Smooth muscle cell (in vitro differentiated cells): Measurements from ENCODE around the gene TBCB. TPM values are rescaled to one million over a fixed set of nuclear protein-coding genes. Genes with fewer than 3 reads are reported as not detected.

Experiments used
- DNase-seq: peaks from one replicate; lab custom pipeline; 2025; ENCODE audit not compliant: unreplicated experiment; lab: John Stamatoyannopoulos, UW
- H2AFZ ChIP-seq: fragments of 200-600 bp; sonication (generic); 2 replicates; pipeline ENCODE4 v1.6.0; 2016; ENCODE audit warnings: antibody characterized with exemption, low read depth, mild to moderate bottlenecking
- H3F3A ChIP-seq: fragments of 200-600 bp; sonication (generic); 2 replicates; pipeline ENCODE4 v1.6.0; 2017; ENCODE audit warnings: antibody characterized with exemption, low read depth
- H3K27ac ChIP-seq: fragments of 200-600 bp; sonication (generic); 2 replicates; pipeline ENCODE4 v1.5.1; 2016; ENCODE audit warnings: low read depth, mild to moderate bottlenecking
- H3K27me3 ChIP-seq: fragments of 200-600 bp; sonication (generic); 2 replicates; pipeline ENCODE4 v1.6.1; 2016; ENCODE audit warnings: low read depth, mild to moderate bottlenecking
- H3K36me3 ChIP-seq: fragments of 200-600 bp; sonication (generic); 2 replicates; pipeline ENCODE4 v1.5.1; 2016; ENCODE audit warnings: low read depth
- H3K4me1 ChIP-seq: fragments of 200-600 bp; sonication (generic); 2 replicates; pipeline ENCODE4 v1.5.1; 2016; ENCODE audit warnings: low read depth
- H3K4me2 ChIP-seq: fragments of 200-600 bp; sonication (generic); 2 replicates; pipeline ENCODE4 v1.6.0; 2016; ENCODE audit warnings: mild to moderate bottlenecking
- H3K4me3 ChIP-seq: fragments of 200-600 bp; sonication (generic); 2 replicates; pipeline ENCODE4 v1.5.1; 2016; ENCODE audit warnings: mild to moderate bottlenecking
- H3K79me2 ChIP-seq: fragments of 200-600 bp; sonication (generic); 2 replicates; pipeline ENCODE4 v1.6.0; 2016; ENCODE audit warnings: low read depth, mild to moderate bottlenecking
- H3K9ac ChIP-seq: fragments of 200-600 bp; sonication (generic); 2 replicates; pipeline ENCODE4 v1.6.0; 2016; ENCODE audit warnings: low read depth
- H3K9me3 ChIP-seq: fragments of 200-600 bp; sonication (generic); replicated peaks from 2 replicates; pipeline ENCODE4 v1.5.1; 2016; ENCODE audit warnings: low read depth
- H4K20me1 ChIP-seq: fragments of 200-600 bp; sonication (generic); 2 replicates; pipeline ENCODE4 v1.6.0; 2016; ENCODE audit warnings: low read depth
- WGBS: methylation state at CpG from one replicate; pipeline ENCODE4 v1.1.7; 2016; ENCODE audit warnings: low lambda C conversion rate; 5-methylcytosine and 5-hydroxymethylcytosine counted together
- polyA plus RNA-seq: library from polyadenylated mRNA; unstranded; fragments of >200 nt; fragmentation: Nextera tagmentation; extraction: Ambion mirVana; gene quantifications from 2 replicates; pipeline ENCODE4 v1.2.1, GENCODE V29; 2016
- total RNA-seq: library from RNA; depleted of rRNA; stranded (reverse); fragments of >200 nt; gene quantifications from 2 replicates; pipeline ENCODE4 v1.2.3, GENCODE V29; 2014
- TF ChIP-seq, protein P1 (sequence below): fragments of 200-600 bp; sonication (generic); IDR thresholded peaks from 2 replicates; pipeline ENCODE4 v1.5.1; 2017; ENCODE audit warnings: borderline replicate concordance, mild to moderate bottlenecking, antibody characterized with exemption; ENCODE audit not compliant: insufficient read depth, poor library complexity, severe bottlenecking

The TBCB gene
- total and polyA plus RNA-seq, 2 experiments from 2014 or later: 146 to 234 TPM

DNA sequence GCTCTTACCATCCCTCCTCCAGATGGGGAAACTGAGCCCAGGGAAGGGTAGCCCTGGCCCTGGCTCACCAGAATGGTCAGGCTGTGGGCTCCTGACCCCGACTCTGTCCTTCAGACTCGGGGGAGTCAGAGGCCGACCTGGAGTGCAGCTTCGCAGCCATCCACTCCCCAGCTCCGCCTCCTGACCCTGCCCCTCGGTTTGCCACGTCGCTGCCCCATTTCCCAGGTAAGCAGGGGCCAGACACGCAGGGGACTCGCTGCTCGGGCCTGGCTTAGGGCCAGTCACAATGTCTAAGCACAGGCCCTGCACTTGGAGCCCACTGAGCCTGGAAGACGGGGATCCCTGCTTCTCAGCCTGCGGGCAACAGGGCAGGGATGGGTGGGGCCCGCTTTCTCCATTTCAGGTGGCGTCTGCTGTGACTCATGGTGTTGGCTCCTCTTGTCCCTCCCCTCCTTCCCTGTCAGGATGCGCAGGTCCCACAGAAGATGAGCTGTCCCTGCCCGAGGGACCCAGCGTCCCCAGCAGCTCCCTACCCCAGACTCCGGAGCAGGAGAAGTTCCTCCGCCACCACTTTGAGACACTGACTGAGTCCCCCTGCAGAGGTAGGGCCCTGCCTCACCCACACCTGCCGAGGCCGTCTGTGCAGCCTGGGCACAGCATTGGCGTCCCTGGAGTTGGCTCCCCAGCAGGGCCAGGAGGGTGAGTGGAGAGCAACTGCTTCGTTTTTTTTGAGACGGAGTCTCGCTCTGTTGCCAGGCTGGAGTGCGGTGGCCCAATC, 13.5 kb upstream of the TBCB start:
- no peaks in the 10 kb centered on the region for H4K20me1 ChIP-seq
- H3K27me3 ChIP-seq: no peaks in the 10 kb centered on the region
- no peaks in the 10 kb centered on the region for H3K36me3 ChIP-seq
- no peaks in the 10 kb centered on the region for H3K4me1 ChIP-seq
- no peak overlapping the region for H3K27ac ChIP-seq
- no peak overlapping the region for H3K9ac ChIP-seq
- TF ChIP-seq, protein P1, sequence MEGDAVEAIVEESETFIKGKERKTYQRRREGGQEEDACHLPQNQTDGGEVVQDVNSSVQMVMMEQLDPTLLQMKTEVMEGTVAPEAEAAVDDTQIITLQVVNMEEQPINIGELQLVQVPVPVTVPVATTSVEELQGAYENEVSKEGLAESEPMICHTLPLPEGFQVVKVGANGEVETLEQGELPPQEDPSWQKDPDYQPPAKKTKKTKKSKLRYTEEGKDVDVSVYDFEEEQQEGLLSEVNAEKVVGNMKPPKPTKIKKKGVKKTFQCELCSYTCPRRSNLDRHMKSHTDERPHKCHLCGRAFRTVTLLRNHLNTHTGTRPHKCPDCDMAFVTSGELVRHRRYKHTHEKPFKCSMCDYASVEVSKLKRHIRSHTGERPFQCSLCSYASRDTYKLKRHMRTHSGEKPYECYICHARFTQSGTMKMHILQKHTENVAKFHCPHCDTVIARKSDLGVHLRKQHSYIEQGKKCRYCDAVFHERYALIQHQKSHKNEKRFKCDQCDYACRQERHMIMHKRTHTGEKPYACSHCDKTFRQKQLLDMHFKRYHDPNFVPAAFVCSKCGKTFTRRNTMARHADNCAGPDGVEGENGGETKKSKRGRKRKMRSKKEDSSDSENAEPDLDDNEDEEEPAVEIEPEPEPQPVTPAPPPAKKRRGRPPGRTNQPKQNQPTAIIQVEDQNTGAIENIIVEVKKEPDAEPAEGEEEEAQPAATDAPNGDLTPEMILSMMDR: no peak
- no peak for DNase-seq
- H3K4me2 ChIP-seq: no peak overlapping the region
- no peaks in the 10 kb centered on the region for H3K79me2 ChIP-seq
- no peaks in the 10 kb centered on the region for H3K9me3 ChIP-seq
- H3K4me3 ChIP-seq: no peak overlapping the region
- H2AFZ ChIP-seq: no peak overlapping the region
- no peaks in the 10 kb centered on the region for H3F3A ChIP-seq
- 92% methylated on average over 25 of the region's 27 CpGs for WGBS

DNA sequence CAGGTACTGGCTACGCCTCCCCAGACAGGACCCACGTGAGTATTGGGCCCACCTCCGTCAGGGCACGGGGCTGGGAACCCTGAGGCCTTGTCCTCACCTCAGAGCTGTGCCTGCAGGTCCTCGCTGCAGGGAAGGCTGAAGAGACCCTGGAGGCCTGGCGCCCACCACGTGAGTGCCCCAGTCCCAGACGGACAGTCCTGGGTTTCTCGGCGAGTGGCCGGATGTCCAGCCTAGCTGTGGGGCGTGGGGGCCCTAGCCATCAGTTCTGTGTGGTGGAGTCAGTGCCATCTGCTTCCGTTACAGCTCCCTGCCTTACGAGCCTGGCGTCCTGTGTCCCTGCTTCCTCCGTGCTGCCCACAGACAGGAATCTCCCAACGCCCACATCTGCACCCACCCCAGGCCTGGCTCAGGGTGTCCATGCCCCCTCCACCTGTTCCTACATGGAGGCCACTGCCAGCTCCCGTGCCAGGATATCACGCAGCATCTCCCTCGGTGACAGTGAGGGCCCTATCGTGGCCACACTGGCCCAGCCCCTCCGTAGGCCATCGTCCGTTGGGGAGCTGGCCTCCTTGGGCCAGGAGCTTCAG, 12.1 kb upstream of the TBCB start:
- Histone ChIP-seq H3K9ac (no peak overlapping the region), H3K27ac (no peak overlapping the region), H3F3A (no peaks in the 10 kb centered on the region), H3K4me3 (no peak overlapping the region), H4K20me1 (no peaks in the 10 kb centered on the region), H2AFZ (no peak overlapping the region), H3K27me3 (no peaks in the 10 kb centered on the region), H3K9me3 (no peaks in the 10 kb centered on the region), H3K4me2 (no peak overlapping the region), H3K79me2 (no peaks in the 10 kb centered on the region), H3K4me1 (no peaks in the 10 kb centered on the region), H3K36me3 (no peaks in the 10 kb centered on the region)
- TF ChIP-seq, protein P1: no peak
- 96% methylated on average over 24 of the region's 24 CpGs for WGBS
- no peak for DNase-seq

DNA sequence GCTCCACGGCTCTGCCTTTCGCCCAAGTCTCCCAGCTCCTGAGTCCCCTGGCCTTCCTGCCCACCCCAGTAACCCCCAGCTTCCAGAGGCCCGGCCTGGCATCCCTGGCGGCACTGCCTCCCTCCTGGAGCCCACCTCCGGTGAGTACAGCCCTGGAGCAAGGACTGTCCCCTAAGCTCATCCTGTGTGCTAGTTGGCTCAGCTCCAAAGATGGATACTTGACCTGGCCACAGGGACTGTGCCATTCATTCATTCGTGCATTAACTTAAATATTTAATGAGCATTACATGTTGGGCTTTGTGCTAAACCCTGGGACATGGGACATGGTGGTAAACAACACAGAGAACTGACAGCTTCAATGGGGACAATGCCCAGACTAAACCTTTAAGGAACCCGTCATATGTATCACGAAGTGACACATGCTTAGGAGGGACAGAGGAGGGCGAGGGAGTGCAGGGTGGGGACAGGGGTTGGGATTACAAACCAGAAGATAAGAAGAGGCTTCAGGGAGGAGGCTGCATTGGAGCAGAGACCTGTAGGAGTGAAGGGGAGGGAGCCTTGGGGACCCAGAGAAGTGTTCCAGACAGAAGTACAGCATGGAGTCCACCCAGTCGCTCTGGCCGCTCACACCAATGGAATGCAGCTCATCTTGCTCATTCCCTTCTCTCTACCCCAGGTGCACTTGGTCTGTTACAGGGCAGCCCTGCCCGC, 11.3 kb upstream of the TBCB start:
- no peak overlapping the region for H3K9ac ChIP-seq
- H3K4me3 ChIP-seq: no peak overlapping the region
- H3K4me2 ChIP-seq: no peak overlapping the region
- no peaks in the 10 kb centered on the region for H3K4me1 ChIP-seq
- H3K79me2 ChIP-seq: no peaks in the 10 kb centered on the region
- no peaks in the 10 kb centered on the region for H3K9me3 ChIP-seq
- no peak overlapping the region for H2AFZ ChIP-seq
- no peaks in the 10 kb centered on the region for H4K20me1 ChIP-seq
- 85% methylated on average over 11 of the region's 12 CpGs for WGBS
- no peak for DNase-seq
- H3K36me3 ChIP-seq: no peaks in the 10 kb centered on the region
- TF ChIP-seq, protein P1: no peak
- H3K27me3 ChIP-seq: no peaks in the 10 kb centered on the region
- H3F3A ChIP-seq: no peaks in the 10 kb centered on the region
- H3K27ac ChIP-seq: no peak overlapping the region
